Neural cell (in vitro differentiated cells): Measurements from ENCODE around the gene CASKIN1. TPM values are rescaled to one million over a fixed set of nuclear protein-coding genes. Genes with fewer than 3 reads are reported as not detected.
A peak's percentile ranks its signal among the peaks of the same experiment; 100 is the strongest.

Experiments
- H2AFZ ChIP-seq: fragments of 200-600, 300-800 bp; sonication (generic), shearing (Covaris generic); 2 replicates; pipeline ENCODE4 v1.6.0; 2014; ENCODE audit warnings: low read depth, mild to moderate bottlenecking, antibody characterized with exemption, low read length, moderate library complexity
- H3F3A ChIP-seq: fragments of 200-600 bp; shearing (Covaris generic); 2 replicates; pipeline ENCODE4 v1.6.1; 2016; ENCODE audit warnings: mild to moderate bottlenecking, moderate library complexity, mixed read lengths, antibody characterized with exemption, low read length; ENCODE audit not compliant: insufficient read depth, poor library complexity, severe bottlenecking
- H3K27ac ChIP-seq: fragments of 200-600, 300-800 bp; sonication (generic), shearing (Covaris generic); 2 replicates; pipeline ENCODE4 v1.5.1; 2014; ENCODE audit warnings: mild to moderate bottlenecking, low read length, moderate library complexity
- H3K27me3 ChIP-seq: fragments of 300-800, 200-600 bp; sonication (generic), shearing (Covaris generic); 2 replicates; pipeline ENCODE4 v1.6.0; 2014; ENCODE audit warnings: mild to moderate bottlenecking, low read depth, low read length, moderate library complexity; ENCODE audit not compliant: insufficient read depth
- H3K36me3 ChIP-seq: fragments of 300-800, 200-600 bp; sonication (generic), shearing (Covaris generic); 2 replicates; pipeline ENCODE4 v1.5.1; 2014; ENCODE audit warnings: mild to moderate bottlenecking, antibody characterized with exemption, low read length, moderate library complexity; ENCODE audit not compliant: insufficient read depth
- H3K4me2 ChIP-seq: fragments of 300-800, 200-600 bp; sonication (generic), shearing (Covaris generic); 2 replicates; pipeline ENCODE4 v1.6.0; 2014; ENCODE audit warnings: mild to moderate bottlenecking, low read length
- H3K4me3 ChIP-seq: fragments of 300-800, 200-600 bp; sonication (generic), shearing (Covaris generic); 2 replicates; pipeline ENCODE4 v1.5.1; 2014; ENCODE audit warnings: mild to moderate bottlenecking, low read length, moderate library complexity
- H3K79me2 ChIP-seq: fragments of 200-600 bp; shearing (Covaris generic); replicated peaks from 2 replicates; pipeline ENCODE4 v1.6.0; 2014; ENCODE audit warnings: mild to moderate bottlenecking, low read length, moderate library complexity; ENCODE audit not compliant: insufficient read depth
- H3K9ac ChIP-seq: fragments of 300-800, 200-600 bp; sonication (generic), shearing (Covaris generic); 2 replicates; pipeline ENCODE4 v1.6.1; 2016; ENCODE audit warnings: mild to moderate bottlenecking, low read length, mixed read lengths
- H3K9me2 ChIP-seq: fragments of 200-600 bp; shearing (Covaris generic); 2 replicates; pipeline ENCODE4 v1.6.1; 2016; ENCODE audit warnings: mild to moderate bottlenecking, low read length, mixed read lengths; ENCODE audit not compliant: insufficient read depth
- H3K9me3 ChIP-seq: fragments of 200-600, 300-800 bp; sonication (generic), shearing (Covaris generic); 2 replicates; pipeline ENCODE4 v1.6.1; 2016; ENCODE audit warnings: mild to moderate bottlenecking, mixed run types, low read length, moderate library complexity, mixed read lengths
- H4K20me1 ChIP-seq: fragments of 200-600 bp; shearing (Covaris generic); 2 replicates; pipeline ENCODE4 v1.6.1; 2016; ENCODE audit warnings: mild to moderate bottlenecking, mixed run types; ENCODE audit not compliant: insufficient read depth
- CTCF ChIP-seq: fragments of 450-650 bp; IDR thresholded peaks from 2 replicates; pipeline ENCODE4 v1.5.1; 2014; ENCODE audit warnings: antibody characterized with exemption, mild to moderate bottlenecking, moderate library complexity; ENCODE audit not compliant: poor library complexity, severe bottlenecking
- EP300 ChIP-seq: fragments of 450-650 bp; conservative IDR thresholded peaks from 2 replicates; pipeline ENCODE4 v1.6.1; 2014; ENCODE audit warnings: antibody characterized with exemption, mild to moderate bottlenecking, moderate library complexity; ENCODE audit not compliant: poor library complexity, severe bottlenecking
- EZH2 ChIP-seq: fragments of 200-600, 300-800 bp; shearing (Covaris generic), sonication (generic); IDR thresholded peaks from 2 replicates; pipeline ENCODE4 v1.6.1; 2014; ENCODE audit warnings: antibody characterized with exemption, low read length, borderline replicate concordance, mild to moderate bottlenecking; ENCODE audit not compliant: insufficient read depth, poor library complexity, severe bottlenecking
- MXI1 ChIP-seq: fragments of 450-650 bp; conservative IDR thresholded peaks from 2 replicates; pipeline ENCODE4 v1.6.1; 2014; ENCODE audit warnings: antibody characterized with exemption, mild to moderate bottlenecking; ENCODE audit not compliant: poor library complexity, severe bottlenecking
- POLR2AphosphoS5 ChIP-seq: IDR thresholded peaks from 2 replicates; pipeline ENCODE4 v1.6.1; 2012
- RAD21 ChIP-seq: fragments of 450-650 bp; conservative IDR thresholded peaks from 2 replicates; pipeline ENCODE4 v1.6.1; 2014; ENCODE audit warnings: antibody characterized with exemption, mild to moderate bottlenecking, moderate library complexity
- REST ChIP-seq: IDR thresholded peaks from 2 replicates; pipeline ENCODE4 v1.6.1; 2012; ENCODE audit warnings: borderline replicate concordance
- SMC3 ChIP-seq: fragments of 450-650 bp; conservative IDR thresholded peaks from 2 replicates; pipeline ENCODE4 v1.6.1; 2014; ENCODE audit warnings: antibody characterized with exemption, mild to moderate bottlenecking, moderate library complexity; ENCODE audit not compliant: poor library complexity
- TAF1 ChIP-seq: IDR thresholded peaks from 2 replicates; pipeline ENCODE4 v1.6.1; 2012; ENCODE audit warnings: low read depth
- polyA plus RNA-seq: library from polyadenylated mRNA; depleted of rRNA; stranded (reverse); fragments of >200 nt; gene quantifications from 2 replicates; pipeline ENCODE4 v1.2.3, GENCODE V29; 2014

CASKIN1 gene
- polyA plus RNA-seq, 1 donor from 2014 or later = 10.3 TPM

- H2AFZ ChIP-seq = no peak overlapping the region
- H3K27ac ChIP-seq = peak overlapping the region; percentile 91
- H3K9me2 ChIP-seq = no peaks in the 10 kb centered on the region
- H3K4me3 ChIP-seq = peak overlapping the region; percentile 84
- no peaks in the 10 kb centered on the region for H4K20me1 ChIP-seq
- H3K36me3 ChIP-seq = peaks cover 6% of the 10 kb centered on the region
- H3K4me2 ChIP-seq = peak overlapping the region; percentile 90
- no peak for TF ChIP-seq CTCF
- no peak for TF ChIP-seq POLR2AphosphoS5
- TF ChIP-seq TAF1 = no peak
- TF ChIP-seq EZH2 = no peak
- TF ChIP-seq REST = no peak
- TF ChIP-seq SMC3 = no peak
- TF ChIP-seq EP300 = no peak
- no peak for TF ChIP-seq MXI1
- no peak for TF ChIP-seq RAD21
- H3K9me3 ChIP-seq = no peaks in the 10 kb centered on the region
- H3K79me2 ChIP-seq = peaks cover 3% of the 10 kb centered on the region
- no peaks in the 10 kb centered on the region for H3K27me3 ChIP-seq
- peak overlapping the region; percentile 96 for H3K9ac ChIP-seq
- no peaks in the 10 kb centered on the region for H3F3A ChIP-seq
Observed at GRCh38 chr16:2206420-2206779, 10.0 kb upstream of the CASKIN1 start.

GRCh38 chr16:2205967-2206313 lies 9.5 kb upstream of the CASKIN1 start:
- Histone ChIP-seq H3K79me2 (peaks cover 3% of the 10 kb centered on the region), H3K9ac (peak overlapping the region; percentile 96), H2AFZ (no peak overlapping the region), H3K9me2 (no peaks in the 10 kb centered on the region), H3K4me3 (peak overlapping the region; percentile 84), H3K4me2 (peak overlapping the region; percentile 90), H3F3A (no peaks in the 10 kb centered on the region), H3K36me3 (peaks cover 6% of the 10 kb centered on the region), H3K9me3 (no peaks in the 10 kb centered on the region), H4K20me1 (no peaks in the 10 kb centered on the region), H3K27ac (peak overlapping the region; percentile 91), H3K27me3 (no peaks in the 10 kb centered on the region)
- TF ChIP-seq EZH2 (no peak), MXI1 (no peak), EP300 (no peak), TAF1 (no peak), REST (no peak), POLR2AphosphoS5 (no peak), CTCF (no peak), RAD21 (no peak)
